ENCODE measurements around the gene HHAT.

DNA sequence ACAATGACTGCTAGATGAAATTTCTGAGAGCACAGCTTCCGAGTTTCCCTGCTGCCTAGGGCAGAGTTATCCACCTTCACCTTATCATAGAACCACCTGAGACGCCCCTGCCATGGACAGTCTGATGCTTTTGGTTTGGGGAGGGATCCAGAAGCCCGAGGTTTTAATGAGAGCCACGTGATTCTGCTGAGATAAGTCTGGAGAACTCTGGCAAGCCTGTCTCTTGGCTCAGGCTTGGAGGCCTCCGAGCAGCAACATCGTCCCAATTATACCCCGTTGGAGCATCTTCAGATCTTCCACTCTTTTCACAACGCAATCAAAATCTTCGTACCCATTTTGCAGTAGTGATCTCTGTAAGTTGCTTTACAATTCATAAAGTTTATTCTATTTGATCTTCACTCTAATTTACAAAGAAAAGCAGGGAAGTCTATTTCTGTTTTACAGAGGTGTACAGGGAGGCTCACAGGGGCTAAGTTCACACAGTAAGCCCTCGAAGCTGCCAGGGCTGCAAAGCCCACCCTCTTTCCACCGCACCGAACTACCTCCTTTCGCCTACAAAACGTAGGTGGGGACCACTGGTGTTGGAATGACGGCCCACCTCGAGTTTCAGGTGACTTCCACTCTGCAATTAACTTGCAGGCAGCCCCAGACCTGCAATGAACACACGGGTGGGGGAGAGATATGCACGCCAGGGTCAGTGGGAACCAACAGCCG lies 513 bp upstream of the HHAT start:
- TF ChIP-seq, protein P1, sequence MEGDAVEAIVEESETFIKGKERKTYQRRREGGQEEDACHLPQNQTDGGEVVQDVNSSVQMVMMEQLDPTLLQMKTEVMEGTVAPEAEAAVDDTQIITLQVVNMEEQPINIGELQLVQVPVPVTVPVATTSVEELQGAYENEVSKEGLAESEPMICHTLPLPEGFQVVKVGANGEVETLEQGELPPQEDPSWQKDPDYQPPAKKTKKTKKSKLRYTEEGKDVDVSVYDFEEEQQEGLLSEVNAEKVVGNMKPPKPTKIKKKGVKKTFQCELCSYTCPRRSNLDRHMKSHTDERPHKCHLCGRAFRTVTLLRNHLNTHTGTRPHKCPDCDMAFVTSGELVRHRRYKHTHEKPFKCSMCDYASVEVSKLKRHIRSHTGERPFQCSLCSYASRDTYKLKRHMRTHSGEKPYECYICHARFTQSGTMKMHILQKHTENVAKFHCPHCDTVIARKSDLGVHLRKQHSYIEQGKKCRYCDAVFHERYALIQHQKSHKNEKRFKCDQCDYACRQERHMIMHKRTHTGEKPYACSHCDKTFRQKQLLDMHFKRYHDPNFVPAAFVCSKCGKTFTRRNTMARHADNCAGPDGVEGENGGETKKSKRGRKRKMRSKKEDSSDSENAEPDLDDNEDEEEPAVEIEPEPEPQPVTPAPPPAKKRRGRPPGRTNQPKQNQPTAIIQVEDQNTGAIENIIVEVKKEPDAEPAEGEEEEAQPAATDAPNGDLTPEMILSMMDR (IDR thresholded peaks at IDR 0.05): no peak
- TF ChIP-seq POLR2AphosphoS5 (IDR thresholded peaks at IDR 0.05): peak; percentile 42
